Esophagus (tissue), 2 donors: ENCODE results near the gene CSTB. TPM values are rescaled to one million over a fixed set of nuclear protein-coding genes. Genes with fewer than 3 reads are reported as not detected.

ENCODE experiments used
- H3K27ac ChIP-seq, 2 donors: one replicate each; pipeline ENCODE4 v1.5.1; 2013; ENCODE audit warnings: low read depth in 2 of 2, mild to moderate bottlenecking in 2 of 2, inconsistent platforms in 1 of 2, low read length in 1 of 2, moderate library complexity in 1 of 2
- H3K27me3 ChIP-seq, 2 donors: one replicate each; pipeline ENCODE4 v1.6.1; 2013; ENCODE audit warnings: low read length in 2 of 2, control low read depth in 1 of 2, mild to moderate bottlenecking in 1 of 2; ENCODE audit not compliant: insufficient read depth in 2 of 2, control insufficient read depth in 1 of 2
- H3K36me3 ChIP-seq, 2 donors: one replicate each; pipeline ENCODE4 v1.6.1; 2013; ENCODE audit warnings: low read length in 1 of 2; ENCODE audit not compliant: control insufficient read depth in 2 of 2, insufficient read depth in 2 of 2
- H3K4me1 ChIP-seq, 2 donors: one replicate each; pipeline ENCODE4 v1.6.1; 2013; ENCODE audit warnings: low read length in 1 of 2; ENCODE audit not compliant: control insufficient read depth in 2 of 2, insufficient read depth in 2 of 2
- H3K4me3 ChIP-seq, 2 donors: one replicate each; pipeline ENCODE4 v1.5.1; 2013; ENCODE audit warnings: low read length in 2 of 2, mild to moderate bottlenecking in 2 of 2, low read depth in 1 of 2, moderate library complexity in 1 of 2
- H3K9me3 ChIP-seq, 2 donors: one replicate each; pipeline ENCODE4 v1.6.1; 2013; ENCODE audit warnings: mild to moderate bottlenecking in 2 of 2, low read depth in 1 of 2, low read length in 1 of 2, moderate library complexity in 1 of 2; ENCODE audit not compliant: control insufficient read depth in 2 of 2, insufficient read depth in 1 of 2
- WGBS, 2 donors: extraction: QIAGEN DNeasy Blood & Tissue Kit; methylation state at CpG; one replicate each; pipeline ENCODE4 v1.1.7; 2013; 5-methylcytosine and 5-hydroxymethylcytosine counted together
- polyA plus RNA-seq, 2 donors: library from polyadenylated mRNA; stranded (reverse); fragments of 200-250 nt; gene quantifications; one replicate each; pipeline ENCODE4 v1.2.3, GENCODE V29; 2013
- donor health status: healthy with polysubstance abuse.
- donor health status: Bipolar disorder and iron deficiency.

CSTB gene
- polyA plus RNA-seq, 2 donors, result 3,514 to 5,149 TPM

DNA sequence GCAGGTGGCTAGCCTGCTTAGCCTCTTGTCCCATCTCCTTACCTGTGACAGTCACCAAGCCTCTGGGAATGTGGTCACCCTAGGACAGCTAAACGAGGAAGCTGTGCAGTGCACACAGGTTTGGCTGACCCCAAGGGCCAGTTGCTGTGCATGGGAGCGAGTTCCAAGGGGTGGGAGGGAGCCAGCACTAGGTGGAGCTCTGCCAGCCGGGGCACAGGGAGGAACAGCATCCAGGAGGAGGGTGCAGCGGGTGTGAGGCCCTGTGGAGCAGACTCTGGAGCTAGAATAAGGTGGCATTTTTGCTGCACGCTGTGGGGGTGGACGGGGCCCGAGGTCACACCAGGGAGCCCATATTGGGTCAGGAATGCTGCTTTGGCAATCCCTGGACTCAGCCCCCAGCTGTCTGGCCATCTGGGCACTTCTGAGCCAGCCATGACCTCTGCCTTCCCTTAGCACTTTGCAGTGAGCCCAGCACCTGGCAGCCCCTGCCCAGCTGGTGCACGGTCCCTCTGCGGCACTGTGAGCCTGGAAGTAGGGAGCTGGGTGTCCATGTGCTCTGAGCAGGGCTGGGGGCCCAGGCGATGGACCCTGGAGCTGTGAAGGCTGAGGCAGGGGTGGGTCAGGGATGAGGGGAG lies 48.5 kb downstream of the CSTB start:
- no peak overlapping the region for H3K4me3 ChIP-seq

DNA sequence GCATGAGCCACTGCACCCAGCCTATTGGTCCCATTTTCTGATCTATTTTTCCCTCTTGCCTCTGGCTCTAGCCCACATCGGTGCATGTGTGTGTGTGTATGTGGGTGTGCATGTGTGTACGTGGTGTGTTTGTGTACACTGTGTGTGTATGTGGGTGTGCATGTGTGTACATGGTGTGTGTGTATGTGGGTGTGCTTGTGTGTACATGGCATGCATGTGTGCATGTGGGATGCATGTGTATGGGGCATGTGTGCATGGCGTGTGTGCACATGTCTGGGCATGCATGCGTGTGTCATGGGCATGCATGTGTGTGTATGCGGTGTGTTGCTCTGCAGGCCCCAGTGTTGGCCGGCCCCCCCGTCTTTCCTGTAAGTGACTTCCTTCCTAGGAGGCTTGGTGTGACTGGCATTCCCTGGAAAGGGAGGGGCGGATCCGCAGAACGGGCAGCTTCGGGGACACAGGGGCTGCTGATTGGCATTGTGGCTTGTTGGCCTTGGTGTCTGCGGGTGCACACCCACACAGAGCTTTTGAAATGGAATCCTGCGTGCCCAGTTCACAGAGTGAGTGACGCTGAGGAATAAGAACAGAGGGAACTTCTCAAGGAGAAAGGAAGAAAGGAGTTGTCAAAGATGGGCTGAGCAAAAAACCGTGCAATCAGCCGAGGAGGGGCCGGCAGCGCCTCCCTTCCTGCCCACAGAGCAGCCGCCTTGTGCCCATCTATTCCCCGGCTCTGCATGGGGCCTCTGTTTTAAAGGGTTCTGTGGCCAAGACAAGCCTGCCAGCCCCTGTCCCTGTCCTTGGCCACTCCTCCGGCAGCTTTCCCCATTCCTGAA lies 49.2 kb downstream of the CSTB start:
- H3K36me3 ChIP-seq, result peaks cover 0 to 9% of the 10 kb centered on the region in 2 donors
- peak overlapping the region; percentile 64 to 88 for H3K27ac ChIP-seq
- H3K4me1 ChIP-seq, result peaks cover 18 to 40% of the 10 kb centered on the region in 2 donors
- no peaks in the 10 kb centered on the region for H3K9me3 ChIP-seq
- no peaks in the 10 kb centered on the region for H3K27me3 ChIP-seq
- H3K4me3 ChIP-seq, result no peak overlapping the region
- 51 to 58% methylated on average over 21 of the region's 21 CpGs for WGBS, 2 donors

More for the DNA sequence above, 48.5 kb downstream of the CSTB start:
- WGBS, 2 donors, result 57 to 59% methylated on average over 10 of the region's 10 CpGs
- Histone ChIP-seq H3K27ac (peak overlapping the region; percentile 68 to 88), H3K27me3 (no peaks in the 10 kb centered on the region), H3K9me3 (no peaks in the 10 kb centered on the region), H3K4me1 (peaks cover 17 to 38% of the 10 kb centered on the region in 2 donors), H3K36me3 (peaks cover 0 to 9% of the 10 kb centered on the region in 2 donors)

Other genes starting within 250 kb of the CSTB start
- gene HSF2BP, start 116.8 kb downstream of the CSTB start, polyA plus RNA-seq, result under 1 TPM; 0.26 to 0.28 TPM
- 1 to 10 TPM; 5.6 to 6.6 TPM for gene RRP1B, start 116.7 kb downstream of the CSTB start, polyA plus RNA-seq
- gene PDXK, start 57.2 kb downstream of the CSTB start, polyA plus RNA-seq, result 10 to 100 TPM; 54.7 to 73.4 TPM
- gene RRP1, start 13.3 kb upstream of the CSTB start, polyA plus RNA-seq, result 10 to 100 TPM; 21.0 to 22.5 TPM
- 10 to 100 TPM; 15.3 to 18.6 TPM for gene AGPAT3, start 88.9 kb upstream of the CSTB start, polyA plus RNA-seq
- 1 to 10 TPM; 6.8 to 7.7 TPM for gene TRAPPC10, start 236.0 kb upstream of the CSTB start, polyA plus RNA-seq